ENCODE measurements around the gene TMEM238L. TPM values are rescaled to one million over a fixed set of nuclear protein-coding genes. Genes with fewer than 3 reads are reported as not detected.
A peak's percentile ranks its signal among the peaks of the same experiment; 100 is the strongest.

TMEM238L gene
- total and polyA plus RNA-seq, 9 donors, result 0.09 to 0.35 (median 0.11) TPM; not detected in 4

GRCh38 chr17:10831696-10832095, 27.8 kb upstream of the TMEM238L start:
- no peaks in the 10 kb centered on the region for H3K9me3 ChIP-seq (replicated peaks; ENCODE audit: control insufficient read depth, low read depth, low read length)
- H3K36me3 ChIP-seq (ENCODE audit: control insufficient read depth, insufficient read depth, low read length), result no peaks in the 10 kb centered on the region
- DNase-seq, result no peak
- no peak overlapping the region for H3K27ac ChIP-seq (ENCODE audit: low read length)
- peaks cover 3% of the 10 kb centered on the region for H3K27me3 ChIP-seq (ENCODE audit: control insufficient read depth, insufficient read depth, low read length)
- peaks cover under 1% of the 10 kb centered on the region for H3K4me1 ChIP-seq (ENCODE audit: control insufficient read depth, insufficient read depth, low read length)
- no peak overlapping the region for H3K4me3 ChIP-seq (ENCODE audit: low read length)
- 79% methylated on average over 4 of the region's 5 CpGs for WGBS (ENCODE audit: insufficient coverage)

- WGBS (ENCODE audit: insufficient coverage), result 38% methylated on average over 3 of the region's 5 CpGs
- no peak for DNase-seq
- H3K27me3 ChIP-seq (ENCODE audit: control insufficient read depth, insufficient read depth, low read length), result no peaks in the 10 kb centered on the region
- H3K4me3 ChIP-seq (ENCODE audit: low read length), result no peak overlapping the region
- H3K9me3 ChIP-seq (replicated peaks; ENCODE audit: control insufficient read depth, low read depth, low read length), result no peaks in the 10 kb centered on the region
- H3K36me3 ChIP-seq (ENCODE audit: control insufficient read depth, insufficient read depth, low read length), result no peaks in the 10 kb centered on the region
- H3K27ac ChIP-seq (ENCODE audit: low read length), result no peak overlapping the region
- no peaks in the 10 kb centered on the region for H3K4me1 ChIP-seq (ENCODE audit: control insufficient read depth, insufficient read depth, low read length)
Observed at GRCh38 chr17:10827898-10828552, 24.1 kb upstream of the TMEM238L start.

GRCh38 chr17:10824874-10825273, 21.0 kb upstream of the TMEM238L start:
- Histone ChIP-seq H3K4me3 (ENCODE audit: low read length) (no peak overlapping the region), H3K36me3 (ENCODE audit: control insufficient read depth, insufficient read depth, low read length) (no peaks in the 10 kb centered on the region), H3K9me3 (replicated peaks; ENCODE audit: control insufficient read depth, low read depth, low read length) (no peaks in the 10 kb centered on the region), H3K27ac (ENCODE audit: low read length) (no peak overlapping the region), H3K4me1 (ENCODE audit: control insufficient read depth, insufficient read depth, low read length) (peaks cover 5% of the 10 kb centered on the region), H3K27me3 (ENCODE audit: control insufficient read depth, insufficient read depth, low read length) (no peaks in the 10 kb centered on the region)
- 85% methylated on average over 6 of the region's 7 CpGs for WGBS (ENCODE audit: insufficient coverage)
- DNase-seq, result no peak

- DNase-seq, result no peak
- H3K27me3 ChIP-seq (ENCODE audit: control insufficient read depth, insufficient read depth, low read length), result peaks cover 2% of the 10 kb centered on the region
- peaks cover 5% of the 10 kb centered on the region for H3K4me1 ChIP-seq (ENCODE audit: control insufficient read depth, insufficient read depth, low read length)
- H3K9me3 ChIP-seq (replicated peaks; ENCODE audit: control insufficient read depth, low read depth, low read length), result no peaks in the 10 kb centered on the region
- H3K4me3 ChIP-seq (ENCODE audit: low read length), result no peak overlapping the region
- no peaks in the 10 kb centered on the region for H3K36me3 ChIP-seq (ENCODE audit: control insufficient read depth, insufficient read depth, low read length)
- no peak overlapping the region for H3K27ac ChIP-seq (ENCODE audit: low read length)
Observed at GRCh38 chr17:10821770-10822169, 17.9 kb upstream of the TMEM238L start.

- Histone ChIP-seq H3K27me3 (ENCODE audit: control insufficient read depth, insufficient read depth, low read length) (peaks cover 2% of the 10 kb centered on the region), H3K4me1 (ENCODE audit: control insufficient read depth, insufficient read depth, low read length) (peaks cover 6% of the 10 kb centered on the region), H3K9me3 (replicated peaks; ENCODE audit: control insufficient read depth, low read depth, low read length) (no peaks in the 10 kb centered on the region), H3K4me3 (ENCODE audit: low read length) (no peak overlapping the region), H3K36me3 (ENCODE audit: control insufficient read depth, insufficient read depth, low read length) (no peaks in the 10 kb centered on the region), H3K27ac (ENCODE audit: low read length) (no peak overlapping the region)
- 71% methylated on average over 1 of the region's 4 CpGs for WGBS (ENCODE audit: insufficient coverage)
- no peak for DNase-seq
Observed at GRCh38 chr17:10821054-10821453, 17.2 kb upstream of the TMEM238L start.

- WGBS (ENCODE audit: insufficient coverage), result 72% methylated on average over 4 of the region's 5 CpGs
- Histone ChIP-seq H3K4me1 (ENCODE audit: control insufficient read depth, insufficient read depth, low read length) (peaks cover 10% of the 10 kb centered on the region), H3K4me3 (ENCODE audit: low read length) (no peak overlapping the region), H3K9me3 (replicated peaks; ENCODE audit: control insufficient read depth, low read depth, low read length) (no peaks in the 10 kb centered on the region), H3K27ac (ENCODE audit: low read length) (no peak overlapping the region), H3K36me3 (ENCODE audit: control insufficient read depth, insufficient read depth, low read length) (no peaks in the 10 kb centered on the region), H3K27me3 (ENCODE audit: control insufficient read depth, insufficient read depth, low read length) (peaks cover 2% of the 10 kb centered on the region)
- DNase-seq, result peak; percentile 27
Observed at GRCh38 chr17:10815319-10815718, 11.4 kb upstream of the TMEM238L start.

- no CpG with 5 or more reads among the region's 1 CpG for WGBS (ENCODE audit: insufficient coverage)
- H3K9me3 ChIP-seq (replicated peaks; ENCODE audit: control insufficient read depth, low read depth, low read length), result no peaks in the 10 kb centered on the region
- no peak for DNase-seq
- no peak overlapping the region for H3K27ac ChIP-seq (ENCODE audit: low read length)
- peaks cover 2% of the 10 kb centered on the region for H3K27me3 ChIP-seq (ENCODE audit: control insufficient read depth, insufficient read depth, low read length)
- no peaks in the 10 kb centered on the region for H3K36me3 ChIP-seq (ENCODE audit: control insufficient read depth, insufficient read depth, low read length)
- H3K4me1 ChIP-seq (ENCODE audit: control insufficient read depth, insufficient read depth, low read length), result peaks cover 10% of the 10 kb centered on the region
- no peak overlapping the region for H3K4me3 ChIP-seq (ENCODE audit: low read length)
Observed at GRCh38 chr17:10814075-10814474, 10.2 kb upstream of the TMEM238L start.

GRCh38 chr17:10812674-10813073, 8.8 kb upstream of the TMEM238L start:
- Histone ChIP-seq H3K4me1 (ENCODE audit: control insufficient read depth, insufficient read depth, low read length) (peaks cover 10% of the 10 kb centered on the region), H3K9me3 (replicated peaks; ENCODE audit: control insufficient read depth, low read depth, low read length) (no peaks in the 10 kb centered on the region), H3K27ac (ENCODE audit: low read length) (no peak overlapping the region), H3K36me3 (ENCODE audit: control insufficient read depth, insufficient read depth, low read length) (no peaks in the 10 kb centered on the region), H3K27me3 (ENCODE audit: control insufficient read depth, insufficient read depth, low read length) (peaks cover 2% of the 10 kb centered on the region), H3K4me3 (ENCODE audit: low read length) (no peak overlapping the region)
- peak; percentile 43 for DNase-seq
- 53% methylated on average over 4 of the region's 5 CpGs for WGBS (ENCODE audit: insufficient coverage)

GRCh38 chr17:10809605-10810004, 5.7 kb upstream of the TMEM238L start:
- no peak for DNase-seq
- no peaks in the 10 kb centered on the region for H3K36me3 ChIP-seq (ENCODE audit: control insufficient read depth, insufficient read depth, low read length)
- 78% methylated on average over 2 of the region's 4 CpGs for WGBS (ENCODE audit: insufficient coverage)
- H3K27ac ChIP-seq (ENCODE audit: low read length), result no peak overlapping the region
- H3K27me3 ChIP-seq (ENCODE audit: control insufficient read depth, insufficient read depth, low read length), result no peaks in the 10 kb centered on the region
- no peak overlapping the region for H3K4me3 ChIP-seq (ENCODE audit: low read length)
- H3K4me1 ChIP-seq (ENCODE audit: control insufficient read depth, insufficient read depth, low read length), result peaks cover 10% of the 10 kb centered on the region
- no peaks in the 10 kb centered on the region for H3K9me3 ChIP-seq (replicated peaks; ENCODE audit: control insufficient read depth, low read depth, low read length)

- WGBS (ENCODE audit: insufficient coverage), result 59% methylated on average over 6 of the region's 7 CpGs
- no peak for DNase-seq
Observed at GRCh38 chr17:10807704-10808128, 3.8 kb upstream of the TMEM238L start.

More at GRCh38 chr17:10807704-10808128, 3.8 kb upstream of the TMEM238L start:
- Histone ChIP-seq H3K9me3 (replicated peaks; ENCODE audit: control insufficient read depth, low read depth, low read length) (no peaks in the 10 kb centered on the region), H3K36me3 (ENCODE audit: control insufficient read depth, insufficient read depth, low read length) (no peaks in the 10 kb centered on the region), H3K27me3 (ENCODE audit: control insufficient read depth, insufficient read depth, low read length) (no peaks in the 10 kb centered on the region), H3K27ac (ENCODE audit: low read length) (no peak overlapping the region), H3K4me1 (ENCODE audit: control insufficient read depth, insufficient read depth, low read length) (peaks cover 14% of the 10 kb centered on the region), H3K4me3 (ENCODE audit: low read length) (no peak overlapping the region)

Measured in muscle of leg (tissue), 11 donors.